ENCODE measurements around the gene LLGL1.
A peak's percentile ranks its signal among the peaks of the same experiment; 100 is the strongest.

Gene LLGL1

GRCh38 chr17:18184143-18185031 lies 41.0 kb upstream of the LLGL1 start:
- DNase-seq (ENCODE audit: low read depth, low spot score) = no peak
- Histone ChIP-seq H3K27me3 (ENCODE audit: control insufficient read depth, insufficient read depth, low read length) (no peaks in the 10 kb centered on the region), H3K4me1 (ENCODE audit: control insufficient read depth, insufficient read depth, low read length) (peaks cover 6% of the 10 kb centered on the region), H3K27ac (ENCODE audit: low read length) (no peak overlapping the region), H3K4me3 (ENCODE audit: low read length) (peak overlapping the region; percentile 51), H3K36me3 (ENCODE audit: control insufficient read depth, insufficient read depth, low read length) (no peaks in the 10 kb centered on the region; the same call in 1 of the 2 replicates), H3K9me3 (ENCODE audit: control insufficient read depth, insufficient read depth, low read length) (no peaks in the 10 kb centered on the region)
- no CpG with 5 or more reads among the region's 92 CpGs for WGBS (ENCODE audit: insufficient coverage, insufficient read length)

- Histone ChIP-seq H3K36me3 (ENCODE audit: control insufficient read depth, insufficient read depth, low read length) (no peaks in the 10 kb centered on the region; the same call in 1 of the 2 replicates), H3K4me3 (ENCODE audit: low read length) (no peak overlapping the region; the same call in 1 of the 2 replicates), H3K27me3 (ENCODE audit: control insufficient read depth, insufficient read depth, low read length) (no peaks in the 10 kb centered on the region), H3K4me1 (ENCODE audit: control insufficient read depth, insufficient read depth, low read length) (peaks cover 6% of the 10 kb centered on the region), H3K9me3 (ENCODE audit: control insufficient read depth, insufficient read depth, low read length) (no peaks in the 10 kb centered on the region), H3K27ac (ENCODE audit: low read length) (no peak overlapping the region)
- no peak for DNase-seq (ENCODE audit: low read depth, low spot score)
- no CpG with 5 or more reads among the region's 3 CpGs for WGBS (ENCODE audit: insufficient coverage, insufficient read length)
These were observed 40.0 kb upstream of the LLGL1 start for GRCh38 chr17:18185391-18185790.

- no peaks in the 10 kb centered on the region; the same call in 1 of the 2 replicates for H3K36me3 ChIP-seq (ENCODE audit: control insufficient read depth, insufficient read depth, low read length)
- H3K4me3 ChIP-seq (ENCODE audit: low read length) = no peak overlapping the region; the same call in 1 of the 2 replicates
- no peaks in the 10 kb centered on the region for H3K27me3 ChIP-seq (ENCODE audit: control insufficient read depth, insufficient read depth, low read length)
- WGBS (ENCODE audit: insufficient coverage, insufficient read length) = no CpG with 5 or more reads among the region's 10 CpGs
- H3K27ac ChIP-seq (ENCODE audit: low read length) = no peak overlapping the region
- H3K9me3 ChIP-seq (ENCODE audit: control insufficient read depth, insufficient read depth, low read length) = no peaks in the 10 kb centered on the region
- H3K4me1 ChIP-seq (ENCODE audit: control insufficient read depth, insufficient read depth, low read length) = peaks cover 6% of the 10 kb centered on the region
- DNase-seq (ENCODE audit: low read depth, low spot score) = no peak
These were observed 39.4 kb upstream of the LLGL1 start for GRCh38 chr17:18185832-18186626.

- no peak for DNase-seq (ENCODE audit: low read depth, low spot score)
- Histone ChIP-seq H3K36me3 (ENCODE audit: control insufficient read depth, insufficient read depth, low read length) (no peaks in the 10 kb centered on the region; the same call in 1 of the 2 replicates), H3K27me3 (ENCODE audit: control insufficient read depth, insufficient read depth, low read length) (no peaks in the 10 kb centered on the region), H3K4me1 (ENCODE audit: control insufficient read depth, insufficient read depth, low read length) (peaks cover 6% of the 10 kb centered on the region), H3K27ac (ENCODE audit: low read length) (no peak overlapping the region), H3K9me3 (ENCODE audit: control insufficient read depth, insufficient read depth, low read length) (no peaks in the 10 kb centered on the region), H3K4me3 (ENCODE audit: low read length) (no peak overlapping the region)
- no CpG with 5 or more reads among the region's 1 CpG for WGBS (ENCODE audit: insufficient coverage, insufficient read length)
These were observed 38.8 kb upstream of the LLGL1 start for GRCh38 chr17:18186627-18186982.

- Histone ChIP-seq H3K36me3 (ENCODE audit: control insufficient read depth, insufficient read depth, low read length) (no peaks in the 10 kb centered on the region; the same call in 1 of the 2 replicates), H3K27ac (ENCODE audit: low read length) (no peak overlapping the region), H3K4me3 (ENCODE audit: low read length) (no peak overlapping the region), H3K9me3 (ENCODE audit: control insufficient read depth, insufficient read depth, low read length) (no peaks in the 10 kb centered on the region), H3K4me1 (ENCODE audit: control insufficient read depth, insufficient read depth, low read length) (peaks cover 6% of the 10 kb centered on the region), H3K27me3 (ENCODE audit: control insufficient read depth, insufficient read depth, low read length) (no peaks in the 10 kb centered on the region)
- no peak for DNase-seq (ENCODE audit: low read depth, low spot score)
- no CpG with 5 or more reads among the region's 2 CpGs for WGBS (ENCODE audit: insufficient coverage, insufficient read length)
These were observed 38.2 kb upstream of the LLGL1 start for GRCh38 chr17:18187226-18187625.

- H3K4me1 ChIP-seq (ENCODE audit: control insufficient read depth, insufficient read depth, low read length) = peaks cover 6% of the 10 kb centered on the region
- WGBS (ENCODE audit: insufficient coverage, insufficient read length) = no CpG with 5 or more reads among the region's 9 CpGs
- no peak overlapping the region for H3K27ac ChIP-seq (ENCODE audit: low read length)
- no peaks in the 10 kb centered on the region; the same call in 1 of the 2 replicates for H3K36me3 ChIP-seq (ENCODE audit: control insufficient read depth, insufficient read depth, low read length)
- H3K4me3 ChIP-seq (ENCODE audit: low read length) = no peak overlapping the region
- DNase-seq (ENCODE audit: low read depth, low spot score) = no peak
- no peaks in the 10 kb centered on the region for H3K27me3 ChIP-seq (ENCODE audit: control insufficient read depth, insufficient read depth, low read length)
- no peaks in the 10 kb centered on the region for H3K9me3 ChIP-seq (ENCODE audit: control insufficient read depth, insufficient read depth, low read length)
These were observed 37.3 kb upstream of the LLGL1 start for GRCh38 chr17:18187821-18188761.

GRCh38 chr17:18190628-18191235 lies 34.7 kb upstream of the LLGL1 start:
- Histone ChIP-seq H3K27ac (ENCODE audit: low read length) (no peak overlapping the region), H3K9me3 (ENCODE audit: control insufficient read depth, insufficient read depth, low read length) (no peaks in the 10 kb centered on the region), H3K4me3 (ENCODE audit: low read length) (no peak overlapping the region), H3K36me3 (ENCODE audit: control insufficient read depth, insufficient read depth, low read length) (no peaks in the 10 kb centered on the region; the same call in 1 of the 2 replicates), H3K27me3 (ENCODE audit: control insufficient read depth, insufficient read depth, low read length) (no peaks in the 10 kb centered on the region), H3K4me1 (ENCODE audit: control insufficient read depth, insufficient read depth, low read length) (peaks cover 6% of the 10 kb centered on the region)
- no peak for DNase-seq (ENCODE audit: low read depth, low spot score)
- no CpG with 5 or more reads among the region's 3 CpGs for WGBS (ENCODE audit: insufficient coverage, insufficient read length)

GRCh38 chr17:18191236-18191667 lies 34.2 kb upstream of the LLGL1 start:
- H3K4me1 ChIP-seq (ENCODE audit: control insufficient read depth, insufficient read depth, low read length) = 0 out of 2 replicates have a peak, but pooled peaks cover 2% of the 10 kb centered on the region
- no peak for DNase-seq (ENCODE audit: low read depth, low spot score)
- no peaks in the 10 kb centered on the region for H3K9me3 ChIP-seq (ENCODE audit: control insufficient read depth, insufficient read depth, low read length)
- peaks cover 2% of the 10 kb centered on the region; the same call in 1 of the 2 replicates for H3K36me3 ChIP-seq (ENCODE audit: control insufficient read depth, insufficient read depth, low read length)
- H3K27me3 ChIP-seq (ENCODE audit: control insufficient read depth, insufficient read depth, low read length) = no peaks in the 10 kb centered on the region
- no CpG with 5 or more reads among the region's 3 CpGs for WGBS (ENCODE audit: insufficient coverage, insufficient read length)
- H3K27ac ChIP-seq (ENCODE audit: low read length) = no peak overlapping the region
- H3K4me3 ChIP-seq (ENCODE audit: low read length) = no peak overlapping the region

GRCh38 chr17:18191967-18192366 lies 33.5 kb upstream of the LLGL1 start:
- no peak for DNase-seq (ENCODE audit: low read depth, low spot score)
- no peak overlapping the region for H3K4me3 ChIP-seq (ENCODE audit: low read length)
- H3K9me3 ChIP-seq (ENCODE audit: control insufficient read depth, insufficient read depth, low read length) = no peaks in the 10 kb centered on the region
- no peaks in the 10 kb centered on the region for H3K27me3 ChIP-seq (ENCODE audit: control insufficient read depth, insufficient read depth, low read length)
- peaks cover 3% of the 10 kb centered on the region; the same call in 1 of the 2 replicates for H3K36me3 ChIP-seq (ENCODE audit: control insufficient read depth, insufficient read depth, low read length)
- 0 out of 2 replicates have a peak, but pooled peaks cover 2% of the 10 kb centered on the region for H3K4me1 ChIP-seq (ENCODE audit: control insufficient read depth, insufficient read depth, low read length)
- WGBS (ENCODE audit: insufficient coverage, insufficient read length) = no CpG with 5 or more reads among the region's 2 CpGs
- no peak overlapping the region for H3K27ac ChIP-seq (ENCODE audit: low read length)
